T-helper 17 cell (primary cell): ENCODE results near the gene ABI2. TPM values are rescaled to one million over a fixed set of nuclear protein-coding genes. Genes with fewer than 3 reads are reported as not detected.

Experiments used
- ATAC-seq: fragments of 150-1000 bp; cut with Tn5 transposase; 2 replicates; pipeline ENCODE4 v1.10.0; 2021; ENCODE audit warnings: mild to moderate bottlenecking, moderate library complexity
- DNase-seq, 3 donors: peaks; one replicate each; pipeline versions ENCODE4 v3.0.0 to v3.0.0-alpha.2; 2020 to 2021
- H3K9me3 ChIP-seq: one replicate; pipeline ENCODE4 v1.7.0; 2013; ENCODE audit warnings: low read length, mild to moderate bottlenecking; ENCODE audit not compliant: control insufficient read depth, poor library complexity, severe bottlenecking
- H3K27ac Mint-ChIP-seq: one replicate; pipeline ENCODE4 v1.8.0; 2022; ENCODE audit warnings: mild to moderate bottlenecking, moderate library complexity, mixed read lengths
- H3K27me3 Mint-ChIP-seq: one replicate; pipeline ENCODE4 v1.8.0; 2022; ENCODE audit warnings: mixed read lengths
- H3K36me3 Mint-ChIP-seq: one replicate; pipeline ENCODE4 v1.8.0; 2022; ENCODE audit warnings: low read depth, mixed read lengths
- H3K4me1 Mint-ChIP-seq: one replicate; pipeline ENCODE4 v1.8.0; 2022; ENCODE audit warnings: mild to moderate bottlenecking, mixed read lengths
- H3K4me3 Mint-ChIP-seq: one replicate; pipeline ENCODE4 v1.8.0; 2022; ENCODE audit warnings: mild to moderate bottlenecking, moderate library complexity, mixed read lengths
- total RNA-seq, 4 donors: library from RNA in 2 of 4; stranded (reverse) in 2 of 4; gene quantifications; one replicate each; pipeline ENCODE4 v1.2.3 and lab custom pipeline; 2022 to 2026

ABI2 gene
- total RNA-seq, 2 donors from 2014 or later: 17.4 to 25.2 TPM

- Mint-ChIP-seq H3K4me1 (peaks cover 7% of the 10 kb centered on the region), H3K27me3 (no peaks in the 10 kb centered on the region), H3K27ac (no peak overlapping the region), H3K4me3 (peak overlapping the region; percentile 12), H3K36me3 (peaks cover 4% of the 10 kb centered on the region)
- DNase-seq (peak in 2 of 3 donors; percentile 16 to 22), ATAC-seq (peak; percentile 82)
- H3K9me3 ChIP-seq: no peaks in the 10 kb centered on the region
Observed at GRCh38 chr2:203484266-203485112, 156.3 kb downstream of the ABI2 start.

- H3K27ac Mint-ChIP-seq: no peak overlapping the region
- no peaks in the 10 kb centered on the region for H3K27me3 Mint-ChIP-seq
- H3K9me3 ChIP-seq: no peaks in the 10 kb centered on the region
- ATAC-seq (no peak), DNase-seq (no peak)
- no peak overlapping the region for H3K4me3 Mint-ChIP-seq
- H3K36me3 Mint-ChIP-seq: no peaks in the 10 kb centered on the region
- H3K4me1 Mint-ChIP-seq: peaks cover 2% of the 10 kb centered on the region
Observed at GRCh38 chr2:203489531-203489930, 161.3 kb downstream of the ABI2 start.

GRCh38 chr2:203490391-203490790, 162.2 kb downstream of the ABI2 start:
- ATAC-seq: no peak
- peaks cover 2% of the 10 kb centered on the region for H3K4me1 Mint-ChIP-seq

GRCh38 chr2:203492965-203493364, 164.8 kb downstream of the ABI2 start:
- no peaks in the 10 kb centered on the region for H3K36me3 Mint-ChIP-seq
- peak; percentile 63 for ATAC-seq
- DNase-seq: no peak
- peaks cover 2% of the 10 kb centered on the region for H3K4me1 Mint-ChIP-seq
- H3K27ac Mint-ChIP-seq: peak overlapping the region; percentile 19
- no peaks in the 10 kb centered on the region for H3K27me3 Mint-ChIP-seq
- no peak overlapping the region for H3K4me3 Mint-ChIP-seq
- no peaks in the 10 kb centered on the region for H3K9me3 ChIP-seq

More at GRCh38 chr2:203490391-203490790, 162.2 kb downstream of the ABI2 start:
- H3K4me3 Mint-ChIP-seq: no peak overlapping the region
- DNase-seq: no peak
- H3K36me3 Mint-ChIP-seq: no peaks in the 10 kb centered on the region
- no peaks in the 10 kb centered on the region for H3K27me3 Mint-ChIP-seq
- no peak overlapping the region for H3K27ac Mint-ChIP-seq
- H3K9me3 ChIP-seq: no peaks in the 10 kb centered on the region

Other genes starting within 250 kb of the ABI2 start
- gene CYP20A1, start 89.4 kb upstream of the ABI2 start, total RNA-seq: 10 to 100 TPM; 31.3 to 34.7 TPM
- gene RAPH1, start 206.9 kb downstream of the ABI2 start, total RNA-seq: 1 to 10 TPM; 3.6 to 6.1 TPM